Upper lobe of left lung (tissue), 6 donors: ENCODE measurements around the gene ERCC4. TPM values are rescaled to one million over a fixed set of nuclear protein-coding genes. Genes with fewer than 3 reads are reported as not detected.

Source experiments
- ATAC-seq, 2 donors: fragments of 200-7000 bp; cut with Tn5 transposase; one replicate each; pipeline ENCODE4 v1.9.1; 2022; ENCODE audit warnings: mild to moderate bottlenecking in 2 of 2, moderate library complexity in 2 of 2; ENCODE audit not compliant: low FRiP score in 2 of 2
- DNase-seq, 2 donors: peaks; one replicate each; pipeline ENCODE4 v3.0.0-alpha.2; 2019 to 2020
- H3K27ac ChIP-seq, 4 donors: fragments of 200-600 bp; sonication (generic); one replicate each; pipeline ENCODE4 v1.5.1; 2016 to 2019
- H3K27me3 ChIP-seq, 4 donors: fragments of 200-600 bp; sonication (generic); one replicate each; pipeline ENCODE4 v1.5.1; 2017 to 2019
- H3K36me3 ChIP-seq, 4 donors: fragments of 200-600 bp; sonication (generic); one replicate each; pipeline ENCODE4 v1.5.1; 2016 to 2019
- H3K4me1 ChIP-seq, 4 donors: fragments of 200-600 bp; sonication (generic); one replicate each; pipeline ENCODE4 v1.5.1; 2018 to 2019
- H3K4me3 ChIP-seq, 4 donors: fragments of 200-600 bp; sonication (generic); one replicate each; pipeline ENCODE4 v1.5.1; 2017 to 2019; ENCODE audit warnings: mild to moderate bottlenecking in 2 of 4, moderate library complexity in 1 of 4
- H3K9me3 ChIP-seq, 4 donors: fragments of 200-600 bp; sonication (generic); one replicate each; pipeline ENCODE4 v1.5.1; 2018 to 2019
- EP300 ChIP-seq, 4 donors: sonication (generic); formaldehyde crosslinking; IDR thresholded peaks; one replicate each; pipeline ENCODE4 v1.5.1; 2017; ENCODE audit warnings: antibody characterized with exemption in 4 of 4, control low read depth in 2 of 4
- POLR2A ChIP-seq, 4 donors: fragments of 450-650 bp; IDR thresholded peaks; one replicate each; pipeline ENCODE4 v1.5.1; 2016 to 2017; ENCODE audit warnings: antibody characterized with exemption in 4 of 4, mild to moderate bottlenecking in 2 of 4
- POLR2AphosphoS5 ChIP-seq, 2 donors: sonication (generic); formaldehyde crosslinking; IDR thresholded peaks; one replicate each; pipeline ENCODE4 v1.5.1; 2017; ENCODE audit warnings: antibody characterized with exemption in 2 of 2
- WGBS, 2 donors: methylation state at CpG; one replicate each; pipeline ENCODE4 v1.1.5; 2017 to 2018; 5-methylcytosine and 5-hydroxymethylcytosine counted together
- total RNA-seq, 6 donors: library from RNA; depleted of rRNA in 4 of 6; stranded (reverse); fragments of >200 nt in 4 of 6; gene quantifications; one replicate each; pipeline versions ENCODE4 v1.1.0 to v1.2.1, GENCODE V29; 2016 to 2021
- TF ChIP-seq, protein P1 (sequence below), 6 experiments: fragments of 450-650 bp in 4 of 6; fragments of 200-600 bp in 2 of 6; sonication (generic) in 2 of 6; IDR thresholded peaks; one replicate each; pipeline ENCODE4 v1.5.1; 2016 to 2019; ENCODE audit warnings: antibody characterized with exemption in 6 of 6
- donor health status: DM: no; HTN: no; CAD: no; lungs with moderate emphysema.
- donor health status: DM: no; HTN: yes; CAD: no; lungs with severe emphysema.

Gene ERCC4
- total RNA-seq, 6 donors from 2014 or later = 4.2 to 12.1 (median 7.5) TPM

DNA sequence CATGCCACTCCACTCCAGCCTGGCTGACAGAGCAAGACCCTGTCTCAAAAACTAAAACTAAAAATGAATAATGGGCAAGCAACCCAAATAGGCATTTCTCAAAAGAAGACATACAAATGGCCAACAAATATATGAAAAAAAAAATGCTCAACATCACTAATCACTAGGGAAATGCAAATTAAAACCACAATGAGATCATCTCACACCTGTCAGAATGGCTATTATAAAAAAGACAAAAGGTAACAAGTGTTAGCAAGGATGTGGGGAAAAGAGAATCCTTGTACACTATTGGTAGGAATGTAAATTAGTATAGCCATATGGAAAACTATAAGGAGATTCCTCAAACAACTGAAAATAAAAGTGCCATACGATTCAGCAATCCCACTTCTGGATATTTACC lies 7.1 kb upstream of the ERCC4 start:
- ATAC-seq = no peak
- Histone ChIP-seq H3K4me1 (peaks cover 0 to 5% (median 0%) of the 10 kb centered on the region in 4 donors), H3K36me3 (no peaks in the 10 kb centered on the region), H3K27me3 (no peaks in the 10 kb centered on the region), H3K27ac (no peak overlapping the region), H3K9me3 (peaks cover 0 to 6% (median 0%) of the 10 kb centered on the region in 4 donors), H3K4me3 (no peak overlapping the region)
- TF ChIP-seq POLR2AphosphoS5 (IDR thresholded peaks at IDR 0.05) (no peak), EP300 (IDR thresholded peaks at IDR 0.05) (no peak), POLR2A (IDR thresholded peaks at IDR 0.05) (no peak)
- TF ChIP-seq, protein P1, sequence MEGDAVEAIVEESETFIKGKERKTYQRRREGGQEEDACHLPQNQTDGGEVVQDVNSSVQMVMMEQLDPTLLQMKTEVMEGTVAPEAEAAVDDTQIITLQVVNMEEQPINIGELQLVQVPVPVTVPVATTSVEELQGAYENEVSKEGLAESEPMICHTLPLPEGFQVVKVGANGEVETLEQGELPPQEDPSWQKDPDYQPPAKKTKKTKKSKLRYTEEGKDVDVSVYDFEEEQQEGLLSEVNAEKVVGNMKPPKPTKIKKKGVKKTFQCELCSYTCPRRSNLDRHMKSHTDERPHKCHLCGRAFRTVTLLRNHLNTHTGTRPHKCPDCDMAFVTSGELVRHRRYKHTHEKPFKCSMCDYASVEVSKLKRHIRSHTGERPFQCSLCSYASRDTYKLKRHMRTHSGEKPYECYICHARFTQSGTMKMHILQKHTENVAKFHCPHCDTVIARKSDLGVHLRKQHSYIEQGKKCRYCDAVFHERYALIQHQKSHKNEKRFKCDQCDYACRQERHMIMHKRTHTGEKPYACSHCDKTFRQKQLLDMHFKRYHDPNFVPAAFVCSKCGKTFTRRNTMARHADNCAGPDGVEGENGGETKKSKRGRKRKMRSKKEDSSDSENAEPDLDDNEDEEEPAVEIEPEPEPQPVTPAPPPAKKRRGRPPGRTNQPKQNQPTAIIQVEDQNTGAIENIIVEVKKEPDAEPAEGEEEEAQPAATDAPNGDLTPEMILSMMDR (IDR thresholded peaks at IDR 0.05) = no peak
- no peak for DNase-seq
- 61 to 88% methylated on average over 1 of the region's 1 CpG for WGBS, 2 donors

DNA sequence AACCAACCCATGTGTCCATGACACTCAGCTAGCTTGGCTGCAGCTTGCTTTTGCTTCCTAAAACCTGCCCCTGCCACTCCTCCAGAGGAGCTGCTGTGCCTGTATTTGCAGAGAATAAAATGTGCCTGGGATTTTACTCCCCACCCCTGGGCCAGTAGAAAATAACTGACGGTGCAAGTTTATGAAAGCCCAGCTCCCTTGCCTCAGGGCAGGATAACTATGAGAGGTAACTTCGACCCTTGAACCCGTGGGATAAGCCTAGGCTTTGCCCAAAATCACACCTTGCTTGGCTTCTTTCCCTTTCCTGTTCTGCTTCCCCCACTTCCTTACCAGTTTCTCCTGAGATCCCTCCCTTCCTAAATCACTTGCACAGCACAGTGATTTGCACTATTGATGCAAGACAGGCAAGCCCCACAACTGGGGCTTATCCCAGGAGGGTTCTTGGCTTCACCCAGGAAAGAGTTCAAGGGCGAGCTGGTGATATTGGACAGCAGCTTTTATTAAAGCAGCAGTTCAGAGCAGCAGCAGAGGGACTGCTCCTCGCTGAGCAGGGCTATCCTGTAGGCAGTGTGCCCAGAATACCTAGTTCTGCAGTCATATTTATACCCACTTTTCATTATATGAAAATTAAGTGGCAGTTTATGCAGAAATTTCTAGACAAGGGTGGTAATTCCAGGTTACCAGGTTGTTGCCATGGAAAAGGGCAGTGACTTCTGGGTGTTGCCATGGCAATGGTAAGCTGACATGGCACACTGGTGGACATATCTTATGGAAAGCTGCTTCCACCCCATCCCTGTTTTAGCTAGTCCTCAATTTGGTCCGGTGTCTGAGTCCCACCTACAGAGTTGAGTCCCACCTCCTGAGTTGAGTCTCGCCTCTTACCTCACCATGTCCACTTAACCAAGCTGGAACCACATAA lies 6.3 kb upstream of the ERCC4 start:
- ATAC-seq (peak in 1 of 2 donors; percentile 9), DNase-seq (no peak)
- no peaks in the 10 kb centered on the region for H3K36me3 ChIP-seq
- no peak overlapping the region for H3K27ac ChIP-seq
- peaks cover 0 to 5% (median 0%) of the 10 kb centered on the region in 4 donors for H3K4me1 ChIP-seq
- H3K27me3 ChIP-seq = no peaks in the 10 kb centered on the region
- 73 to 77% methylated on average over 6 to 7 of the region's 7 CpGs for WGBS, 2 donors
- TF ChIP-seq, protein P1 (IDR thresholded peaks at IDR 0.05) = no peak
- TF ChIP-seq POLR2AphosphoS5 (IDR thresholded peaks at IDR 0.05) (no peak), POLR2A (IDR thresholded peaks at IDR 0.05) (no peak), EP300 (IDR thresholded peaks at IDR 0.05) (no peak)
- peaks cover 0 to 6% (median 0%) of the 10 kb centered on the region in 4 donors for H3K9me3 ChIP-seq
- H3K4me3 ChIP-seq = no peak overlapping the region

DNA sequence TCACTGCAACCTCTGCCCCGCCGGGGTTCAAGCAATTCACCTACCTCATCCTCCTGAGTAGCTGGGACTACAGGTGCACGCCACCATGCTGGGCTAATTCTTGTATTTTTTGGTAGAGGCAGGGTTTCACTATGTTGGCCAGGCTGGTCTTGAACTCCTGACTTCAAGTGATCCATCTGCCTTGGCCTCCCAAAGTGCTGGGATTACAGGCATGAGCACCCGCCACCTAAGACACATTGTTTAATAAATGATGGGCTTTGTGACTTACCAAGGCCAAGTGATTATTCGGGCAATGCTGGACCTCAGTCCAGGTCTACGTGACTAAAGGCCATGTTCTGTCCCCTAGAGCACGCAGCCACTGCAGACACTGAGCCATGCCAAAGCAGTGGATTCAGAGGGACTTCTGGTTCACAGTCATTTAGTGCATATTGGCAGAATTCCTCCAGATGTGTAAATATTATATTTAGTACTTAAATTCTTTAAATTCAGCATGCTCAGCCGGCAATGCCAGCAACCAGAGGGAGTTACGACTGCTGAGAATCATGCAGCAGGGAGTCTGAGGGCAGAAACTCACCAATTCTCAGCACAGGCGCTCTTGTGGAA lies 4.8 kb upstream of the ERCC4 start:
- peaks cover 0 to 6% (median 0%) of the 10 kb centered on the region in 4 donors for H3K9me3 ChIP-seq
- H3K4me1 ChIP-seq = peaks cover 4 to 8% (median 6%) of the 10 kb centered on the region in 4 donors
- DNase-seq (no peak), ATAC-seq (no peak)
- H3K27ac ChIP-seq = no peak overlapping the region
- WGBS, 2 donors = 85 to 90% methylated on average over 10 of the region's 10 CpGs
- no peaks in the 10 kb centered on the region for H3K36me3 ChIP-seq
- no peaks in the 10 kb centered on the region for H3K27me3 ChIP-seq
- TF ChIP-seq, protein P1 (IDR thresholded peaks at IDR 0.05) = no peak
- no peak for TF ChIP-seq EP300 (IDR thresholded peaks at IDR 0.05)
- TF ChIP-seq POLR2AphosphoS5 (IDR thresholded peaks at IDR 0.05) = no peak
- no peak for TF ChIP-seq POLR2A (IDR thresholded peaks at IDR 0.05)
- no peak overlapping the region for H3K4me3 ChIP-seq

DNA sequence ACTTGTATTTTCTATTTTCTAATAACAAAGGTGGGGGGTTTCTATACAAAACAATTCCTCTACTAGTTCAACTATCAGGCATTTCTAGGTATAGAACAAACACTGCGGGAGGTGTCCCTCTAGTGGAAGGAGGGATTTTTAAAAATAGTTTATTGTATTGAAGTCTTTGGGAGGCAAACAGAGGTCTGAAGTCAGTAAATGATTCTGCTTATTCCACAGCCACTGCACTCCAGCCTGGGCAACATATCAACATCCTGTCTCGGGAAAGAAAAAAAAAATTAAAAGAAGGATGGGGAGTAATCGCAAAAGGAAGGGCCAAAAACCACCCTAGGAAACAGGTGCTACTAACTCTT lies 648 bp upstream of the ERCC4 start:
- Histone ChIP-seq H3K4me1 (peaks cover 8 to 26% (median 17%) of the 10 kb centered on the region in 4 donors), H3K36me3 (peaks cover 0 to 5% (median 2%) of the 10 kb centered on the region in 4 donors), H3K4me3 (peak overlapping the region in 3 of 4 donors; percentile 78 to 95 (median 94)), H3K27me3 (no peaks in the 10 kb centered on the region), H3K9me3 (no peaks in the 10 kb centered on the region), H3K27ac (peak overlapping the region in 3 of 4 donors; percentile 59 to 88 (median 73))
- no peak for DNase-seq
- peak; percentile 24 to 31 for ATAC-seq
- TF ChIP-seq, protein P1 (IDR thresholded peaks at IDR 0.05) = no peak
- TF ChIP-seq EP300 (IDR thresholded peaks at IDR 0.05) (no peak), POLR2A (IDR thresholded peaks at IDR 0.05) (no peak), POLR2AphosphoS5 (IDR thresholded peaks at IDR 0.05) (no peak)
- WGBS, 2 donors = 0 to 1% methylated on average over 3 of the region's 3 CpGs
